ENCODE results near the gene PTGES2. TPM values are rescaled to one million over a fixed set of nuclear protein-coding genes. Genes with fewer than 3 reads are reported as not detected.
A peak's percentile ranks its signal among the peaks of the same experiment; 100 is the strongest.

Gene PTGES2
- 51.6 TPM for total RNA-seq
- 39.3 TPM for polyA plus RNA-seq
- long read RNA-seq, donor 1: 0 reads
- long read RNA-seq, donor 2: 0 reads
- long read RNA-seq, donor 3, transcript PTGES2-202 (7 exons, 2,331 nt): major isoform, 29 of 40 reads
- long read RNA-seq, donor 3, partial matches to known transcripts: 9 of 40 reads
- long read RNA-seq, donor 3, other reads (novel, unspliced or antisense): 0 of 40 reads
- long read RNA-seq, donor 4, transcript PTGES2-202 (7 exons, 2,331 nt): major isoform, 7 of 7 reads
- long read RNA-seq, donor 4, partial matches to known transcripts: 0 of 7 reads
- long read RNA-seq, donor 4, other reads (novel, unspliced or antisense): 0 of 7 reads
- long read RNA-seq, donor 5, transcript PTGES2-202 (7 exons, 2,331 nt): major isoform, 24 of 39 reads
- long read RNA-seq, donor 5, partial matches to known transcripts: 8 of 39 reads
- long read RNA-seq, donor 5, other reads (novel, unspliced or antisense): 5 of 39 reads
- long read RNA-seq, donor 6, transcript PTGES2-202 (7 exons, 2,331 nt): major isoform, 20 of 20 reads
- long read RNA-seq, donor 6, partial matches to known transcripts: 0 of 20 reads
- long read RNA-seq, donor 6, other reads (novel, unspliced or antisense): 0 of 20 reads
- long read RNA-seq, donor 7, transcript PTGES2-202 (7 exons, 2,331 nt): major isoform, 13 of 18 reads
- long read RNA-seq, donor 7, partial matches to known transcripts: 5 of 18 reads
- long read RNA-seq, donor 7, other reads (novel, unspliced or antisense): 0 of 18 reads
- long read RNA-seq, donor 8, partial matches to known transcripts: 0 of 2 reads
- long read RNA-seq, donor 8, other reads (novel, unspliced or antisense): 0 of 2 reads
- long read RNA-seq, donor 9, transcript PTGES2-202 (7 exons, 2,331 nt): major isoform, 9 of 9 reads
- long read RNA-seq, donor 9, partial matches to known transcripts: 0 of 9 reads
- long read RNA-seq, donor 9, other reads (novel, unspliced or antisense): 0 of 9 reads
- long read RNA-seq, donor 10, transcript PTGES2-202 (7 exons, 2,331 nt): major isoform, 5 of 232 reads
- long read RNA-seq, donor 10, partial matches to known transcripts: 55 of 232 reads
- long read RNA-seq, donor 10, other reads (novel, unspliced or antisense): 172 of 232 reads

DNA sequence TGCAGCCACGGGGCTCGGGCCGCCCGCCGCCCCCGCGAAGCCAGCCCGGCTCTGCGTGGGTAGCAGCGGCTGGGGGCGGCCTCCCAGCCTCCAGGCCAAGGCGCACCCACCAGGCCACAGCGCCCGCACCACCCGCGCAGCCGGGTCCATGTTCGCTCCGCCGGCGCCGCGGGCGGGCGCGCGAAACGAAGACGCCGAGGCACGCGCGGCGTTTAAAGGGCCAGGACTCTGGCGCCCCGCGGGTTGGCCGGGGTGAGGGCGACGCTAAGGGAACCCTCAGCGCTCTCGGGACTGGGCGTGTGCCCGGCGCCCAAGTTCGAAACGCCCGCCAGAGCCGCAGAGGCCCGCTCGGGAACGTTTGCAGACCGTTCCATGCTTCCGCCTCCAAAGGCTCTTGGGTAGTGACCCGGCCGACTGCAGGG lies at the start of gene PTGES2:
Gene PTGES2 (minus strand): TSS at position 162 of the 422 bp plus-strand sequence. CDS start 12 bp downstream, at position 150.
- peaks cover 0 to 17% of the 10 kb centered on the region in 2 donors for H3K9me3 ChIP-seq (ENCODE audit: control insufficient read depth in 2 of 2, insufficient read depth in 1 of 2, low read length in 1 of 2)
- H3K4me3 ChIP-seq (ENCODE audit: low read length in 2 of 2): peak within 1 kb of the TSS; percentile 90 to 96
- peak in 8 of 9 donors; percentile 61 to 93 (median 80) for DNase-seq (ENCODE audit: low read depth in 6 of 9, low spot score in 9 of 9)
- under 1% methylated on average over 56 of the region's 56 CpGs for WGBS
- H3K4me1 ChIP-seq (ENCODE audit: control insufficient read depth in 2 of 2, insufficient read depth in 2 of 2, low read length in 2 of 2): peaks cover 16 to 50% of the 10 kb centered on the region in 2 donors
- H3K27ac ChIP-seq (ENCODE audit: low read depth in 1 of 2, low read length in 1 of 2): peak within 1 kb of the TSS; percentile 95 to 98
- peaks cover 28 to 29% of the 10 kb centered on the region in 2 donors for H3K36me3 ChIP-seq (ENCODE audit: control insufficient read depth in 2 of 2, insufficient read depth in 2 of 2, low read length in 1 of 2)
- H3K27me3 ChIP-seq (ENCODE audit: control insufficient read depth in 2 of 2, insufficient read depth in 1 of 2, low read length in 1 of 2): no peaks in the 10 kb centered on the region

DNA sequence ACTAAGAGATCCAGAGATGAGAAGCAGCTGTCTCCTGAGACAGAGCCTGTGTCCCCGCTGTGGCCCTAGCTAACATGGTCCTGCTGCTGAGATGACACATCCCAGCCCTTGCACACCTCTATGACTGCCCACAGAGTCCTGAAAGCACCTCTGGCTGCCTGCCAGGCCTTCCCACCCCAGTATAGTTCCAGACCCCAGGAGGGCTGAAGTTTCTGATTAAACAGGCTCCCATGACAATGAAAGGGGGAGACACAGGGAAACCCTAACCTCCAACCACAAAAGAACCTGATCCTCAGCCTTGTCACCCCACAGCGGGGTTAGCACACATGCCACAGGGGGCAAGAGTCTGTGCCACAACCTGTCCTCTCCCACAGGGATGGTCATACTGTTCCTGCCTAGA lies 48.2 kb upstream of the PTGES2 start:
- no peaks in the 10 kb centered on the region for H3K4me1 ChIP-seq (ENCODE audit: control insufficient read depth in 2 of 2, insufficient read depth in 2 of 2, low read length in 2 of 2)
- H3K9me3 ChIP-seq (ENCODE audit: control insufficient read depth in 2 of 2, insufficient read depth in 1 of 2, low read length in 1 of 2): peaks cover 6 to 28% of the 10 kb centered on the region in 2 donors
- no peak overlapping the region for H3K27ac ChIP-seq (ENCODE audit: low read depth in 1 of 2, low read length in 1 of 2)
- H3K36me3 ChIP-seq (ENCODE audit: control insufficient read depth in 2 of 2, insufficient read depth in 2 of 2, low read length in 1 of 2): peaks cover 59 to 66% of the 10 kb centered on the region in 2 donors
- DNase-seq (ENCODE audit: low read depth in 6 of 9, low spot score in 9 of 9): no peak
- no peak overlapping the region for H3K4me3 ChIP-seq (ENCODE audit: low read length in 2 of 2)
- WGBS: 95% methylated on average over 2 of the region's 2 CpGs
- no peaks in the 10 kb centered on the region for H3K27me3 ChIP-seq (ENCODE audit: control insufficient read depth in 2 of 2, insufficient read depth in 1 of 2, low read length in 1 of 2)

DNA sequence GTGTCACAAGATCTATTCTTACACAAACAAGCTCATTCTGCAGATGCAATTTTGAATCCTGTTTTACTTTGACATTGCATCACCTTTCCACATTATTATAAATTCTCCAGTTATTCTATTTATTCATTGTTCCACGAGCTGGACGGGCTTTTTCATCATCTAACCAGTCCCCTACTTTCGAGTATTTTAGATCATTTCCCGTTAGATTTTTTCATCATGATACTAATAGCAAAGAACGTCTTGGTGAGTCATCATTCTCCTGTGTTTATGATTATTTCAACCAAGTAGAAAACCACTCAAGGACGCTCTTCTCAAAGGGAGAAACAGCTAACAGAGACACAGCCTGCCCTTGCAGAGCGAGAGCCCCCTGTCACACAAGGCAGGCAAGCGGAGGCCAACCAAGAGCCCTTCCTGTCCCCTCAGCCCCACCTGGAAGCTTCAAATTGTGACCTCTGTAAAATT lies 47.6 kb upstream of the PTGES2 start:
- no peak overlapping the region for H3K27ac ChIP-seq (ENCODE audit: low read depth in 1 of 2, low read length in 1 of 2)
- no peaks in the 10 kb centered on the region for H3K4me1 ChIP-seq (ENCODE audit: control insufficient read depth in 2 of 2, insufficient read depth in 2 of 2, low read length in 2 of 2)
- no peak for DNase-seq (ENCODE audit: low read depth in 6 of 9, low spot score in 9 of 9)
- H3K4me3 ChIP-seq (ENCODE audit: low read length in 2 of 2): no peak overlapping the region
- H3K9me3 ChIP-seq (ENCODE audit: control insufficient read depth in 2 of 2, insufficient read depth in 1 of 2, low read length in 1 of 2): peaks cover 6 to 22% of the 10 kb centered on the region in 2 donors
- 98% methylated on average over 8 of the region's 8 CpGs for WGBS
- peaks cover 53 to 60% of the 10 kb centered on the region in 2 donors for H3K36me3 ChIP-seq (ENCODE audit: control insufficient read depth in 2 of 2, insufficient read depth in 2 of 2, low read length in 1 of 2)
- no peaks in the 10 kb centered on the region for H3K27me3 ChIP-seq (ENCODE audit: control insufficient read depth in 2 of 2, insufficient read depth in 1 of 2, low read length in 1 of 2)

DNA sequence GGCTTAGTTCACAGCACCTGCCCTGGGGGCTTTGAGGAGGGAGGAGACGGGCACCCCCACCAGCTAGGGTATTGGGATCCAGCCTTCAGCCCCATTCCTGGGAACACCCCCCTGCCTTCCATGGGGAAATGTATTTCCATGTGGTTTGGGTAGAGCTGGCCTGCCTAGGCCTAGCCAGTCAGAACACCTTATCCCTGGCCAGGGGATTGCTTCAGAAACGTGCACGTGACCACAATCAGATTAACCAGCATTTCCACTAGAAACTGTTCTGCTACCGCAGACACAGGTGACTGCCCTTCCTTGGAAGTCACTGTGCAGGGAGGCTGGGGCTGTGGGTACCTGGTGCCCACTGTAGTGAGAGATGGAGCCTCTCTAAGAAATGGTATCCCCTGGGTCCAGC lies 46.5 kb upstream of the PTGES2 start:
- peaks cover 52 to 61% of the 10 kb centered on the region in 2 donors for H3K36me3 ChIP-seq (ENCODE audit: control insufficient read depth in 2 of 2, insufficient read depth in 2 of 2, low read length in 1 of 2)

DNA sequence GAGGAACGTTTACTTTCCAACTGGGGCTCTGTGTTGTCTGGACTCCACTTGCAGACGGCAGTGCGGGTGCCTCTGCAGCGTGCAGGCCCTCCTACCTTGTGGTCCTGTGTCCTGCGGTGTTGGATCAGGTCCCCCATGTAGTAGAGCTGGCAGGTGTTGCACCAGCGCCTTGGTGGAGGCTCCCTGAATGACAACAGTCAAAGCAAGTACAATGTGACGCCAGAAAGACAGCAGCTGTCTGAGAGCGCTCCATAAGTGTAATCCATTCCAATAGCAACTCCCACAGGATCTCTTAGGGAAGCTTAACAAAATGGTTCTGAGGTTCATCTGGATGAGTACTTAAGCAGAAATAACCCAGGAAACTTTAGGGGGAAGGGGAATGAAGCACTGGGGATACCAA lies 42.4 kb upstream of the PTGES2 start:
- H3K36me3 ChIP-seq (ENCODE audit: control insufficient read depth in 2 of 2, insufficient read depth in 2 of 2, low read length in 1 of 2): peaks cover 45 to 56% of the 10 kb centered on the region in 2 donors
- no peaks in the 10 kb centered on the region for H3K4me1 ChIP-seq (ENCODE audit: control insufficient read depth in 2 of 2, insufficient read depth in 2 of 2, low read length in 2 of 2)
- no peak for DNase-seq (ENCODE audit: low read depth in 6 of 9, low spot score in 9 of 9)
- H3K4me3 ChIP-seq (ENCODE audit: low read length in 2 of 2): no peak overlapping the region
- no peaks in the 10 kb centered on the region for H3K9me3 ChIP-seq (ENCODE audit: control insufficient read depth in 2 of 2, insufficient read depth in 1 of 2, low read length in 1 of 2)
- WGBS: 97% methylated on average over 8 of the region's 8 CpGs
- H3K27me3 ChIP-seq (ENCODE audit: control insufficient read depth in 2 of 2, insufficient read depth in 1 of 2, low read length in 1 of 2): no peaks in the 10 kb centered on the region
- no peak overlapping the region for H3K27ac ChIP-seq (ENCODE audit: low read depth in 1 of 2, low read length in 1 of 2)

More for the DNA sequence above, 46.5 kb upstream of the PTGES2 start:
- 88% methylated on average over 4 of the region's 4 CpGs for WGBS
- H3K4me3 ChIP-seq (ENCODE audit: low read length in 2 of 2): no peak overlapping the region
- no peaks in the 10 kb centered on the region for H3K27me3 ChIP-seq (ENCODE audit: control insufficient read depth in 2 of 2, insufficient read depth in 1 of 2, low read length in 1 of 2)
- DNase-seq (ENCODE audit: low read depth in 6 of 9, low spot score in 9 of 9): no peak
- no peaks in the 10 kb centered on the region for H3K4me1 ChIP-seq (ENCODE audit: control insufficient read depth in 2 of 2, insufficient read depth in 2 of 2, low read length in 2 of 2)
- peaks cover 1 to 14% of the 10 kb centered on the region in 2 donors for H3K9me3 ChIP-seq (ENCODE audit: control insufficient read depth in 2 of 2, insufficient read depth in 1 of 2, low read length in 1 of 2)
- no peak overlapping the region for H3K27ac ChIP-seq (ENCODE audit: low read depth in 1 of 2, low read length in 1 of 2)

DNA sequence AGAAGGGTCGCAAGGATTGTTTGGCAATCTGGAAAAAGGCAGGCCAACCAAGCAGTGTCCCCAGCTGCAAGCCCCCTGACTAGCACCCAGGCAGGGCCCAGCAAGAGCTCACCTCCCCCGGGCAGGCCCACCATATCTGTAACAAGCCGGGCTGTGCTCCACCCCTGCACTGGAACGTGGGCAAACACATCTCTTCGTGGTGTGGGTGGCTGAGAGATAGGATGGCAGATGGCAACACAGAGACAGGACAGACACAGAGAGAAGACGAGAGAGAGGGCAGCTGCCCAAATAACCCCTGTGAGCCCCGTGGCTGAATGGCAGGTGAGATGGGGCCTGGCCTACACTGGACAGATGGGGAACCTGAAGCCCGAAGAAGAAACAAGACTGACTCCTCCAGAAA lies 42.0 kb upstream of the PTGES2 start:
- Histone ChIP-seq H3K4me1 (ENCODE audit: control insufficient read depth in 2 of 2, insufficient read depth in 2 of 2, low read length in 2 of 2) (no peaks in the 10 kb centered on the region), H3K27ac (ENCODE audit: low read depth in 1 of 2, low read length in 1 of 2) (no peak overlapping the region), H3K4me3 (ENCODE audit: low read length in 2 of 2) (no peak overlapping the region), H3K27me3 (ENCODE audit: control insufficient read depth in 2 of 2, insufficient read depth in 1 of 2, low read length in 1 of 2) (no peaks in the 10 kb centered on the region), H3K9me3 (ENCODE audit: control insufficient read depth in 2 of 2, insufficient read depth in 1 of 2, low read length in 1 of 2) (no peaks in the 10 kb centered on the region), H3K36me3 (ENCODE audit: control insufficient read depth in 2 of 2, insufficient read depth in 2 of 2, low read length in 1 of 2) (peaks cover 50 to 56% of the 10 kb centered on the region in 2 donors)
- no peak for DNase-seq (ENCODE audit: low read depth in 6 of 9, low spot score in 9 of 9)
- WGBS: 99% methylated on average over 8 of the region's 8 CpGs

DNA sequence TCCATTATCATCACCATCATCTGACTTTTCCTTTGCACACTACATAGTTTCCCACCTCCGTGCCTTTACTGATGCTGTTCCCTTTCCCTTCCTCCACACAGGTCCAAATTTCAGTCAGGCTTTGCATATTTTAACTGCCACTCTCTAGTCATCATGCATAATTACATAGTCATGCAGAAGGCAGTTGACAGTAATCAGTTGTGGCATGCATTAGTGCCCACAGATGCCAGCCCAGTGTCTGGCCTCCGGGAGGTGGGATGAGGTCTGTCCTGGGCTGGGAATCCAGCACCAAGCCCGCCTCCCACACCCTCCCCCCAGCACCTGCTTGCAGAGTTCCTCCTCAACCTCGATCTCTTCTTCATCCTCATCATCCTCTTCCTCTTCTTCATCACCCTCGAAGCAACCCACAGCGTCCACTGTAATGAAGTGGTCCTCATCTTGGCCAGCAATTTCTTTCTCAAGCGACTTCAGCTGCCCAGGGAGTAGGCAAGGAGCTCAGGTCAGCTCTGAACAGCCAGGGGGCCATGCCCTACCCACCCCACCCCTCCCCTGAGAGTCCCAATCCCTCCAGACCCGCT lies 41.3 kb upstream of the PTGES2 start:
- peaks cover 50 to 56% of the 10 kb centered on the region in 2 donors for H3K36me3 ChIP-seq (ENCODE audit: control insufficient read depth in 2 of 2, insufficient read depth in 2 of 2, low read length in 1 of 2)
- DNase-seq (ENCODE audit: low read depth in 6 of 9, low spot score in 9 of 9): no peak
- no peaks in the 10 kb centered on the region for H3K9me3 ChIP-seq (ENCODE audit: control insufficient read depth in 2 of 2, insufficient read depth in 1 of 2, low read length in 1 of 2)
- H3K27ac ChIP-seq (ENCODE audit: low read depth in 1 of 2, low read length in 1 of 2): no peak overlapping the region
- WGBS: 97% methylated on average over 8 of the region's 8 CpGs
- H3K4me1 ChIP-seq (ENCODE audit: control insufficient read depth in 2 of 2, insufficient read depth in 2 of 2, low read length in 2 of 2): no peaks in the 10 kb centered on the region
- no peak overlapping the region for H3K4me3 ChIP-seq (ENCODE audit: low read length in 2 of 2)
- no peaks in the 10 kb centered on the region for H3K27me3 ChIP-seq (ENCODE audit: control insufficient read depth in 2 of 2, insufficient read depth in 1 of 2, low read length in 1 of 2)

DNA sequence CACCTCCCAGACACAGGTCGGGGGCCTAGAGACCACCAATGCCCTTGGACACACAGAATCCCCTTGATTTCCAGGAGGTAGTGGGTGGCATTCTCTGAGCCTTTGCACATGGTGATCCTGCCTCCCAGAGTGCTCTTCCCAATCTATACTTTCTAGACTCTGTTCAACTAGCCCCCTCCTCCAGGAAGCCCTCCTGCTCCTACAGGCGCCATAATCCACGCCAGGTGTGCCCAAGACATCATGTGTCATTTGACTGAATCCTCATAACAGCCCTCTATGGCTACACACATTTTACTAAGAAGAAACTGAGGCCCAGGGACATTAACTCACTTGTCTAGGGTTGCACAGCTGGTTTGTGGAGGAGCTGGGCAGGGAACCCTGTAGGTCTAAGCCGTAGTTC lies 39.7 kb upstream of the PTGES2 start:
- peaks cover 66 to 72% of the 10 kb centered on the region in 2 donors for H3K36me3 ChIP-seq (ENCODE audit: control insufficient read depth in 2 of 2, insufficient read depth in 2 of 2, low read length in 1 of 2)
- no peak overlapping the region for H3K27ac ChIP-seq (ENCODE audit: low read depth in 1 of 2, low read length in 1 of 2)
- no peaks in the 10 kb centered on the region for H3K27me3 ChIP-seq (ENCODE audit: control insufficient read depth in 2 of 2, insufficient read depth in 1 of 2, low read length in 1 of 2)
- DNase-seq (ENCODE audit: low read depth in 6 of 9, low spot score in 9 of 9): no peak
- H3K9me3 ChIP-seq (ENCODE audit: control insufficient read depth in 2 of 2, insufficient read depth in 1 of 2, low read length in 1 of 2): no peaks in the 10 kb centered on the region
- H3K4me1 ChIP-seq (ENCODE audit: control insufficient read depth in 2 of 2, insufficient read depth in 2 of 2, low read length in 2 of 2): no peaks in the 10 kb centered on the region
- WGBS: 97% methylated on average over 4 of the region's 4 CpGs
- no peak overlapping the region for H3K4me3 ChIP-seq (ENCODE audit: low read length in 2 of 2)

Measured in thymus (tissue), 14 donors.